BLaER1 treated with 17β-estradiol and CSF1 and Interleukin-3, amounts not matched to agents 10 nM and 100 nM (cell line): ENCODE data around the gene HSPA1L.
A peak's percentile ranks its signal among the peaks of the same experiment; 100 is the strongest.

ENCODE experiments used
- H3K27ac ChIP-seq, 11 experiments: shearing (Covaris generic); formaldehyde crosslinking; 2 replicates each; pipeline ENCODE4 v1.8.1; 2022
- H3K27me3 ChIP-seq, 11 experiments: shearing (Covaris generic); formaldehyde crosslinking; 2 replicates each; pipeline ENCODE4 v1.8.1; 2022
- H3K36me3 ChIP-seq, 11 experiments: shearing (Covaris generic); formaldehyde crosslinking; 2 replicates each; pipeline ENCODE4 v1.8.1; 2022
- H3K4me1 ChIP-seq, 10 experiments: shearing (Covaris generic); formaldehyde crosslinking; 2 replicates each; pipeline ENCODE4 v1.8.1; 2022
- H3K4me2 ChIP-seq, 11 experiments: shearing (Covaris generic); formaldehyde crosslinking; 2 replicates each; pipeline ENCODE4 v1.8.1; 2022
- H3K4me3 ChIP-seq, 10 experiments: shearing (Covaris generic); formaldehyde crosslinking; 2 replicates each; pipeline ENCODE4 v1.8.1; 2022
- H3K9ac ChIP-seq, 11 experiments: shearing (Covaris generic); formaldehyde crosslinking; 2 replicates each; pipeline ENCODE4 v1.8.1; 2022
- H3K9me3 ChIP-seq, 11 experiments: shearing (Covaris generic); formaldehyde crosslinking; replicated peaks in 1 of 11; 2 replicates each; pipeline ENCODE4 v1.8.1; 2022
- H4K20me1 ChIP-seq, 11 experiments: shearing (Covaris generic); formaldehyde crosslinking; 2 replicates each; pipeline ENCODE4 v1.8.1; 2022
- Cebpa-rat ChIP-seq, 11 experiments: shearing (Covaris generic); IDR thresholded peaks; 2 replicates each; pipeline ENCODE4 v1.8.1; 2022

HSPA1L gene

DNA sequence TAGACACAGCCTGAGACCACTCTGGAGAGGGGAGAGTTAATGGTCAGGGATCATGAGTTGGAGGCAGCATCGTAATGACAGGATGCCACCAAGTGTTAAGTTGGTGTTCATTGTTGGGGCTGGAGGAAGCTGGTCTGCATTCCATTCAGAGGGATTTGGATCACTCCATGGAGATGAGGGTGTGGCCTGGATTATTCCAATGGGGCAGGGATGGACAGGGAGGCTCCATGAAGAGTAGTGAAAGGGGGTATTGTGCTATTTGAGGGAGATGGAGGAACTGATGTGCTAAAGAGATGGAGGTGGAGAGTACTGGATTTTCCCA, 51.5 kb downstream of the HSPA1L start:
- peaks cover 7 to 72% (median 55%) of the 10 kb centered on the region in 11 experiments; a peak in 20 of 22 replicates for H3K36me3 ChIP-seq
- peaks cover 17 to 34% (median 29%) of the 10 kb centered on the region in 10 experiments for H3K4me1 ChIP-seq
- no peaks in the 10 kb centered on the region for H3K27me3 ChIP-seq
- no peak overlapping the region for H3K4me3 ChIP-seq
- no peaks in the 10 kb centered on the region for H3K9me3 ChIP-seq
- peak overlapping the region in 2 of 11 experiments; percentile 14 to 62; a peak in 3 of 22 replicates for H3K4me2 ChIP-seq
- no peaks in the 10 kb centered on the region for H4K20me1 ChIP-seq
- H3K27ac ChIP-seq, result peak overlapping the region in 1 of 11 experiments; percentile 20; a peak in 2 of 22 replicates
- peak overlapping the region in 2 of 11 experiments; percentile 0 to 50; a peak in 1 of 22 replicates for H3K9ac ChIP-seq
- TF ChIP-seq Cebpa-rat (IDR thresholded peaks at IDR 0.05), result no peak

DNA sequence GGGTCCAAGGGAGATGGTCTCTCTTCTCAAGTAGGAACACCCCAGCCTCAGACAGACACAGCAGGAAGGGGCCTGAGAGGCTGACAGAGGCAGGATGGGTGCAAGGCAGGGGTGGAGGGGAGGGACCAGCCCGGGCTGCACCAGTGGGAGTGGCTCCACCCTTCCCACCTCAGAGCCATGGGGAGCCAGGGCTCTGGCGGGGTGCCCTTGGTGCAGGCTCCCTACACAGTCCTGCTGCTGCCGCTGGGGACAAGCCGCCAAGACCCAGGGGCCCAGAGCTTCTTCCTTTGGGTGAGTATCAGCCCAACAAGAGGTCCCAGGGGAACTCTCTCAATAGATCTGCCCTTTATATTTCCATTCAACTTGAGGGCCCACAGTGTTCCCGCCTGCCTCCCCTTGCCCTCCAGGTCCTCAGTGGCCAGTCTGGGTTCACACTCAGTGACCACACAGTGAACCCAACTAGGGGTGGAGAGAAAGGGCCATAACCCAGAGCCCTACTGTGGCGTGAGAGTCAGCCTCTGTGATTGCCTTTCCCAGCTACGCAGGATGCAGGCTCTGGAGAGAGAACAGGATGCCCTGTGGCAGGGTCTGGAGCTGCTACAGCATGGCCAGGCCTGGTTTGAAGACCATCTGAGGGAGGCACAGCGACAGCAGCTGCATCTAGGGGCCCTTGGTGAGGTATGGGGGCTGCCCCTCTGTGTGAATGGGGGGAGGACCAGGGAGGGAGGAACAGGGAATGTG, 52.0 kb downstream of the HSPA1L start:
- Histone ChIP-seq H3K4me2 (peak overlapping the region in 10 of 11 experiments; percentile 7 to 62 (median 27); a peak in 13 of 22 replicates), H3K4me3 (no peak overlapping the region), H4K20me1 (no peaks in the 10 kb centered on the region), H3K9ac (peak overlapping the region in 4 of 11 experiments; percentile 0 to 50 (median 20); a peak in 4 of 22 replicates), H3K9me3 (no peaks in the 10 kb centered on the region), H3K27ac (peak overlapping the region in 4 of 11 experiments; percentile 13 to 42 (median 22); a peak in 4 of 22 replicates), H3K27me3 (no peaks in the 10 kb centered on the region), H3K36me3 (peaks cover 7 to 77% (median 61%) of the 10 kb centered on the region in 11 experiments; a peak in 20 of 22 replicates), H3K4me1 (peaks cover 11 to 30% (median 26%) of the 10 kb centered on the region in 10 experiments)
- TF ChIP-seq Cebpa-rat (IDR thresholded peaks at IDR 0.05), result no peak

DNA sequence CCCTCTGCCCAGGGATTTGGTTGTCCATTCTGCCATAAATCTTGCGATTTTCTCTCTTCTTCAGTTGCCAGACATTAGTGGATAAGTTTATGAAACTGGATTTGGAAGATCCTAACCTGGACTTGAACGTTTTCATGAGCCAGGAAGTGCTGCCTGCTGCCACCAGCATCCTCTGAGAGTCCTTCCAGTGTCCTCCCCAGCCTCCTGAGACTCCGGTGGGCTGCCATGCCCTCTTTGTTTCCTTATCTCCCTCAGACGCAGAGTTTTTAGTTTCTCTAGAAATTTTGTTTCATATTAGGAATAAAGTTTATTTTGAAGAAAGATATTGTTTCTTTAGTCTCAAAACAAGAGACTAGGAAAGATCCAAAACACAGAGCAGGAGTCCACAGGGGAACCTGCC, 52.7 kb downstream of the HSPA1L start, which contains the start of gene SAPCD1:
SAPCD1 (plus strand) TSS at position 301 of the 400 bp plus-strand sequence. CDS start 399 bp downstream, outside the sequence.
- Histone ChIP-seq H4K20me1 (no peaks in the 10 kb centered on the region), H3K36me3 (peaks cover 7 to 81% (median 66%) of the 10 kb centered on the region in 11 experiments; a peak in 20 of 22 replicates), H3K27me3 (no peaks in the 10 kb centered on the region), H3K4me2 (peak within 1 kb of the TSS in 10 of 11 experiments; percentile 7 to 62 (median 27); a peak in 14 of 22 replicates), H3K27ac (peak within 1 kb of the TSS in 4 of 11 experiments; percentile 13 to 42 (median 22); a peak in 4 of 22 replicates), H3K4me1 (peaks cover 4 to 30% (median 24%) of the 10 kb centered on the region in 10 experiments), H3K9me3 (no peaks in the 10 kb centered on the region), H3K4me3 (no peak within 1 kb of the TSS), H3K9ac (peak within 1 kb of the TSS in 4 of 11 experiments; percentile 0 to 50 (median 20); a peak in 4 of 22 replicates)
- no peak for TF ChIP-seq Cebpa-rat (IDR thresholded peaks at IDR 0.05)

DNA sequence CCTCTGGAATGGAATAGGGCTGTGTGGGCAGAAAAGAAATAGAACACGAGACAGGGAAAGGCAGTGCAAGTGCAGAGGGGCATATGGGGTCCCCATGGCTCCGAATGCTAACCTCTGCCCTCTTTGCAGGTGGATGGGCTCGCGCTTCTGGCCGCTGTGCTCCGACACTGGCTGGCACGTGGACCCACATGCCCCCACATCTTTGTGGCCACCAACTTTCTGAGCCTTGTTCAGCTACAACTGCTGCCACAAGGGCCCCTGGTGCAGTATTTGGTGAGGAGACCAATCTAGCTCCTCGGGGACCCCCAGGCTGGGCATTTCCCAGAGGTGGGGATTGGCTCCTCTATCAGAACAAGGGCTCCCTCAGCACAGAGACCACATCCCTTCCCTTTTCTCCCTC, 53.7 kb downstream of the HSPA1L start:
- H3K27me3 ChIP-seq, result no peaks in the 10 kb centered on the region
- no peak for TF ChIP-seq Cebpa-rat (IDR thresholded peaks at IDR 0.05)
- H3K36me3 ChIP-seq, result peaks cover 7 to 81% (median 66%) of the 10 kb centered on the region in 11 experiments; a peak in 20 of 22 replicates
- H4K20me1 ChIP-seq, result no peaks in the 10 kb centered on the region
- no peaks in the 10 kb centered on the region for H3K9me3 ChIP-seq
- H3K4me2 ChIP-seq, result peak overlapping the region in 4 of 11 experiments; percentile 3 to 17 (median 8); a peak in 5 of 22 replicates
- H3K4me1 ChIP-seq, result peaks cover 0 to 30% (median 22%) of the 10 kb centered on the region in 10 experiments; a peak in 17 of 20 replicates
- no peak overlapping the region for H3K4me3 ChIP-seq
- no peak overlapping the region; a peak in 1 of 22 replicates for H3K27ac ChIP-seq
- H3K9ac ChIP-seq, result no peak overlapping the region

DNA sequence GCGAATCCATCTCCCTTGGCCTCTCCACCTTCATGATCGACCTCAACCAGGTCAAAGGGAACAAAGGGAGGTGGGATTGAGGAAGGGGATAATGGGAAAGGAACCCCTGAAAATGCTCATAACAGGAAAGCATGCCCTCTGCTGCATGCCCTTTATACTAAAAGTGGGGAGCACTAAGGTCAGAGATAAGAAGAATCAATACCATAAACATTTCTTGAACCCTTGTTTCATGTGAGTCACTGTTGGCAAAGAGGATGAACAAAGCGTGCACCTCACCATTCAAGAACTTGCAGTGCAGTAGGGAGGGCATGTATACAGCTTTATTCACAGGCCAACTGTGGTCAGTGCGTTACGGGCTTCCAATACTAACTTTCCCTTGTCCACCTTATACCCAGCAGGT, 54.3 kb downstream of the HSPA1L start:
- Histone ChIP-seq H3K4me2 (no peak overlapping the region), H3K36me3 (peaks cover 7 to 79% (median 66%) of the 10 kb centered on the region in 11 experiments; a peak in 20 of 22 replicates)

More for the DNA sequence above, 54.3 kb downstream of the HSPA1L start:
- H3K9me3 ChIP-seq, result no peaks in the 10 kb centered on the region
- no peak overlapping the region for H3K4me3 ChIP-seq
- H3K27me3 ChIP-seq, result no peaks in the 10 kb centered on the region
- H3K27ac ChIP-seq, result no peak overlapping the region
- no peaks in the 10 kb centered on the region for H4K20me1 ChIP-seq
- peaks cover 0 to 30% (median 22%) of the 10 kb centered on the region in 10 experiments; a peak in 17 of 20 replicates for H3K4me1 ChIP-seq
- no peak overlapping the region for H3K9ac ChIP-seq
- TF ChIP-seq Cebpa-rat (IDR thresholded peaks at IDR 0.05), result no peak
